WTC11 (cell line): ENCODE measurements around the gene ITGA8. TPM values are rescaled to one million over a fixed set of nuclear protein-coding genes. Genes with fewer than 3 reads are reported as not detected.

Source experiments
- ATAC-seq: fragments of 200-7000 bp; cut with Tn5 transposase; 2 replicates; pipeline ENCODE4 v1.10.0; 2021; ENCODE audit warnings: mild to moderate bottlenecking, moderate library complexity
- CTCF ChIA-PET: fragments of 300-600 bp; sonication (Branson Sonifier 250); formaldehyde crosslinking; loops from one replicate; lab custom pipeline; 2021; ENCODE audit warnings: antibody characterized with exemption; lab: Charles Lee
- POLR2A ChIA-PET: fragments of 350-600 bp; sonication (Branson Sonifier 250); formaldehyde crosslinking; loops from one replicate; lab custom pipeline; 2021; ENCODE audit warnings: antibody characterized with exemption; lab: Charles Lee
- DNase-seq: peaks from one replicate; pipeline ENCODE4 v3.0.0; 2021; ENCODE audit warnings: low spot score
- H3K27ac Mint-ChIP-seq: 2 replicates; pipeline ENCODE4 v1.8.0; 2021; ENCODE audit warnings: mixed read lengths
- H3K27me3 Mint-ChIP-seq: 2 replicates; pipeline ENCODE4 v1.8.0; 2021; ENCODE audit warnings: low read depth, mild to moderate bottlenecking, moderate library complexity, mixed read lengths
- H3K36me3 Mint-ChIP-seq: 2 replicates; pipeline ENCODE4 v1.8.0; 2021; ENCODE audit warnings: mixed read lengths
- H3K4me1 Mint-ChIP-seq: 2 replicates; pipeline ENCODE4 v1.8.0; 2022; ENCODE audit warnings: mixed read lengths
- H3K4me3 Mint-ChIP-seq: 2 replicates; pipeline ENCODE4 v1.8.0; 2021; ENCODE audit warnings: mild to moderate bottlenecking, moderate library complexity, mixed read lengths
- H3K9me3 Mint-ChIP-seq: 2 replicates; pipeline ENCODE4 v1.8.0; 2021; ENCODE audit warnings: mixed read lengths
- AFF4 ChIP-seq: sonication (generic); formaldehyde crosslinking; IDR thresholded peaks from 2 replicates; pipeline ENCODE4 v1.8.1; 2023; ENCODE audit warnings: mild to moderate bottlenecking, missing genetic modification reagents, borderline replicate concordance
- CREM ChIP-seq: sonication (generic); formaldehyde crosslinking; IDR thresholded peaks from 2 replicates; pipeline ENCODE4 v1.8.1; 2022; ENCODE audit warnings: mild to moderate bottlenecking, missing genetic modification reagents, moderate library complexity
- FOXP4 ChIP-seq: sonication (generic); formaldehyde crosslinking; IDR thresholded peaks from 2 replicates; pipeline ENCODE4 v1.8.0; 2022; ENCODE audit warnings: mild to moderate bottlenecking, missing genetic modification reagents
- HMGXB4 ChIP-seq: sonication (generic); formaldehyde crosslinking; IDR thresholded peaks from 2 replicates; pipeline ENCODE4 v1.8.1; 2023; ENCODE audit warnings: mild to moderate bottlenecking, moderate library complexity, missing genetic modification reagents
- IRF1 ChIP-seq: sonication (generic); formaldehyde crosslinking; IDR thresholded peaks from 2 replicates; pipeline ENCODE4 v1.8.0; 2023; ENCODE audit warnings: missing genetic modification reagents
- MAX ChIP-seq: sonication (generic); formaldehyde crosslinking; IDR thresholded peaks from 2 replicates; pipeline ENCODE4 v1.8.0; 2022; ENCODE audit warnings: mild to moderate bottlenecking, missing genetic modification reagents
- MLX ChIP-seq: sonication (generic); formaldehyde crosslinking; IDR thresholded peaks from 2 replicates; pipeline ENCODE4 v1.8.1; 2023; ENCODE audit warnings: mild to moderate bottlenecking, missing genetic modification reagents, moderate library complexity
- NR3C1 ChIP-seq: sonication (generic); formaldehyde crosslinking; conservative IDR thresholded peaks from 2 replicates; pipeline ENCODE4 v1.8.1; 2023; ENCODE audit warnings: low read depth, mild to moderate bottlenecking, missing genetic modification reagents
- TEAD4 ChIP-seq: sonication (generic); formaldehyde crosslinking; IDR thresholded peaks from 2 replicates; pipeline ENCODE4 v1.8.0; 2022; ENCODE audit warnings: mild to moderate bottlenecking, missing genetic modification reagents
- USF1 ChIP-seq: sonication (generic); formaldehyde crosslinking; IDR thresholded peaks from 2 replicates; pipeline ENCODE4 v1.8.0; 2022; ENCODE audit warnings: mild to moderate bottlenecking, missing genetic modification reagents
- USF2 ChIP-seq: sonication (generic); formaldehyde crosslinking; IDR thresholded peaks from 2 replicates; pipeline ENCODE4 v1.8.1; 2023; ENCODE audit warnings: mild to moderate bottlenecking, missing genetic modification reagents, moderate library complexity
- ZNF263 ChIP-seq: sonication (generic); formaldehyde crosslinking; IDR thresholded peaks from 2 replicates; pipeline ENCODE4 v1.8.1; 2022; ENCODE audit warnings: low read depth, mild to moderate bottlenecking, moderate library complexity, missing genetic modification reagents
- ZNF317 ChIP-seq: sonication (generic); formaldehyde crosslinking; IDR thresholded peaks from 2 replicates; pipeline ENCODE4 v1.8.1; 2023; ENCODE audit warnings: low read depth, mild to moderate bottlenecking, moderate library complexity, missing genetic modification reagents, borderline replicate concordance
- ZNF423 ChIP-seq: fragments of 250-450 bp; sonication (Bioruptor Pico); IDR thresholded peaks from 2 replicates; pipeline ENCODE4 v2.1.2; 2022; ENCODE audit warnings: mild to moderate bottlenecking, moderate library complexity
- total RNA-seq: library from RNA; stranded (reverse); gene quantifications from 3 replicates; pipeline ENCODE4 v1.2.3, GENCODE V29; 2021

Gene ITGA8
- total RNA-seq, 1 experiment from 2014 or later, result not detected

- TF ChIP-seq USF1 (CRISPR knock-in tag) (no peak), MAX (no peak), ZNF263 (CRISPR knock-in tag) (no peak), CREM (no peak)
These were observed 245.1 kb downstream of the ITGA8 start (continued) for GRCh38 chr10:15474671-15475070.

GRCh38 chr10:15473396-15473767, 246.3 kb downstream of the ITGA8 start:
- H3K4me3 Mint-ChIP-seq, result peak overlapping the region; percentile 31
- ATAC-seq (no peak), DNase-seq (no peak)
- H3K27me3 Mint-ChIP-seq, result peaks cover 98% of the 10 kb centered on the region
- no peak overlapping the region for H3K27ac Mint-ChIP-seq
- no peak for TF ChIP-seq CREM
- H3K9me3 Mint-ChIP-seq, result peaks cover 5% of the 10 kb centered on the region
- CTCF ChIA-PET, result interaction anchor here (0.7 to 1.5 kb wide), 2 partner anchors 12 to 34 kb away, joined by 3 read pairs; no protein-coding TSS in a partner anchor
- POLR2A ChIA-PET, result no interaction called here
- peaks cover 5% of the 10 kb centered on the region for H3K36me3 Mint-ChIP-seq
- peaks cover 46% of the 10 kb centered on the region for H3K4me1 Mint-ChIP-seq

GRCh38 chr10:15472431-15473395, 247.0 kb downstream of the ITGA8 start:
- ChIA-PET POLR2A (interaction anchor here (0.6 kb wide), 1 partner anchor 229 kb away, joined by 3 read pairs; no protein-coding TSS in a partner anchor), CTCF (interaction anchor here (0.7 to 1.5 kb wide), 4 partner anchors 11 to 247 kb away, joined by 3 read pairs; partner anchors contain the start of gene ITGA8)
- H3K27ac Mint-ChIP-seq, result no peak overlapping the region
- H3K27me3 Mint-ChIP-seq, result peaks cover 98% of the 10 kb centered on the region
- peaks cover 5% of the 10 kb centered on the region for H3K36me3 Mint-ChIP-seq
- H3K4me1 Mint-ChIP-seq, result peaks cover 40% of the 10 kb centered on the region
- H3K9me3 Mint-ChIP-seq, result peaks cover 5% of the 10 kb centered on the region
- ATAC-seq (peak; percentile 95), DNase-seq (peak; percentile 22)
- peak overlapping the region; percentile 31 for H3K4me3 Mint-ChIP-seq
- TF ChIP-seq MLX (CRISPR knock-in tag) (no peak), ZNF423 (CRISPR knock-in tag) (peak; percentile 98), FOXP4 (peak; percentile 47; the same call in 1 of the 2 replicates), ZNF317 (peak; percentile 70; the same call in 1 of the 2 replicates), AFF4 (CRISPR knock-in tag) (no peak), NR3C1 (CRISPR knock-in tag) (no peak), TEAD4 (no peak), IRF1 (CRISPR knock-in tag) (no peak), HMGXB4 (CRISPR knock-in tag) (no peak), USF2 (no peak)
